ENCODE measurements around the gene STMP1.

STMP1 gene

GRCh38 chr7:135678612-135679575 is 16.6 kb downstream of the STMP1 start:
- TF ChIP-seq EZH2phosphoT487 (IDR thresholded peaks at IDR 0.05; ENCODE audit: borderline replicate concordance, low read length) (no peak), CTCF (IDR thresholded peaks at IDR 0.05; ENCODE audit: low read depth, low read length, poor library complexity, severe bottlenecking) (no peak)
- Histone ChIP-seq H3K27me3 (ENCODE audit: control insufficient read depth, low read length) (no peaks in the 10 kb centered on the region), H3F3A (ENCODE audit: control insufficient read depth, insufficient read depth) (no peaks in the 10 kb centered on the region; the same call in 1 of the 2 replicates), H3K79me2 (ENCODE audit: control insufficient read depth, low read length) (no peaks in the 10 kb centered on the region), H3K9me2 (replicated peaks; ENCODE audit: control insufficient read depth, low read length) (no peaks in the 10 kb centered on the region), H3K4me3 (ENCODE audit: low read length) (no peak overlapping the region), H3K4me2 (ENCODE audit: low read length) (no peak overlapping the region), H4K20me1 (ENCODE audit: control insufficient read depth, insufficient read depth, low read depth, low read length) (no peaks in the 10 kb centered on the region), H3K27ac (ENCODE audit: low read depth, low read length) (no peak overlapping the region), H3K4me1 (ENCODE audit: control insufficient read depth, low read length) (no peaks in the 10 kb centered on the region), H3K36me3 (ENCODE audit: control insufficient read depth, low read length) (peaks cover 23% of the 10 kb centered on the region), H3K9me3 (ENCODE audit: control insufficient read depth, insufficient read depth, low read length) (no peaks in the 10 kb centered on the region)

GRCh38 chr7:135681762-135682161 is 19.4 kb downstream of the STMP1 start:
- no peak overlapping the region for H3K4me2 ChIP-seq (ENCODE audit: low read length)
- no peaks in the 10 kb centered on the region for H3K79me2 ChIP-seq (ENCODE audit: control insufficient read depth, low read length)
- H3F3A ChIP-seq (ENCODE audit: control insufficient read depth, insufficient read depth): no peaks in the 10 kb centered on the region
- no peaks in the 10 kb centered on the region for H4K20me1 ChIP-seq (ENCODE audit: control insufficient read depth, insufficient read depth, low read depth, low read length)
- H3K9me3 ChIP-seq (ENCODE audit: control insufficient read depth, insufficient read depth, low read length): no peaks in the 10 kb centered on the region
- no peaks in the 10 kb centered on the region for H3K4me1 ChIP-seq (ENCODE audit: control insufficient read depth, low read length)
- H3K27ac ChIP-seq (ENCODE audit: low read depth, low read length): no peak overlapping the region
- no peaks in the 10 kb centered on the region for H3K9me2 ChIP-seq (replicated peaks; ENCODE audit: control insufficient read depth, low read length)
- H3K4me3 ChIP-seq (ENCODE audit: low read length): no peak overlapping the region
- H3K36me3 ChIP-seq (ENCODE audit: control insufficient read depth, low read length): peaks cover under 1% of the 10 kb centered on the region; the same call in 1 of the 2 replicates
- H3K27me3 ChIP-seq (ENCODE audit: control insufficient read depth, low read length): no peaks in the 10 kb centered on the region
- TF ChIP-seq CTCF (IDR thresholded peaks at IDR 0.05; ENCODE audit: low read depth, low read length, poor library complexity, severe bottlenecking) (no peak), EZH2phosphoT487 (IDR thresholded peaks at IDR 0.05; ENCODE audit: borderline replicate concordance, low read length) (no peak)

- Histone ChIP-seq H4K20me1 (ENCODE audit: control insufficient read depth, insufficient read depth, low read depth, low read length) (no peaks in the 10 kb centered on the region), H3K9me3 (ENCODE audit: control insufficient read depth, insufficient read depth, low read length) (no peaks in the 10 kb centered on the region), H3K4me3 (ENCODE audit: low read length) (no peak overlapping the region), H3K79me2 (ENCODE audit: control insufficient read depth, low read length) (no peaks in the 10 kb centered on the region), H3K27me3 (ENCODE audit: control insufficient read depth, low read length) (no peaks in the 10 kb centered on the region), H3K36me3 (ENCODE audit: control insufficient read depth, low read length) (no peaks in the 10 kb centered on the region), H3K9me2 (replicated peaks; ENCODE audit: control insufficient read depth, low read length) (no peaks in the 10 kb centered on the region), H3F3A (ENCODE audit: control insufficient read depth, insufficient read depth) (no peaks in the 10 kb centered on the region), H3K4me2 (ENCODE audit: low read length) (no peak overlapping the region), H3K27ac (ENCODE audit: low read depth, low read length) (no peak overlapping the region), H3K4me1 (ENCODE audit: control insufficient read depth, low read length) (no peaks in the 10 kb centered on the region)
- no peak for TF ChIP-seq CTCF (IDR thresholded peaks at IDR 0.05; ENCODE audit: low read depth, low read length, poor library complexity, severe bottlenecking)
Observed at GRCh38 chr7:135682191-135682590, 19.9 kb downstream of the STMP1 start.

All from DOHH2 (cell line).